Liver (tissue), 9 donors: Measurements from ENCODE around the gene MYO7A. TPM values are rescaled to one million over a fixed set of nuclear protein-coding genes. Genes with fewer than 3 reads are reported as not detected.

ENCODE experiments used
- DNase-seq: peaks from one replicate; pipeline ENCODE4 v3.0.0-alpha.2; 2017; ENCODE audit warnings: low spot score
- H3K27ac ChIP-seq, 2 donors: one replicate each; pipeline ENCODE4 v1.7.0; 2013; ENCODE audit warnings: inconsistent platforms in 2 of 2, low read length in 2 of 2, control low read depth in 1 of 2, low read depth in 1 of 2, mild to moderate bottlenecking in 1 of 2
- H3K27me3 ChIP-seq, 4 donors: one replicate each; pipeline versions ENCODE4 v1.6.1 to v1.7.0; 2013; ENCODE audit warnings: low read length in 3 of 4, inconsistent platforms in 1 of 4, mild to moderate bottlenecking in 1 of 4, moderate library complexity in 1 of 4; ENCODE audit not compliant: control insufficient read depth in 4 of 4, insufficient read depth in 4 of 4
- H3K36me3 ChIP-seq, 4 donors: one replicate each; pipeline versions ENCODE4 v1.6.1 to v1.7.0; 2013; ENCODE audit warnings: low read length in 3 of 4, mild to moderate bottlenecking in 3 of 4, low read depth in 1 of 4, moderate library complexity in 1 of 4; ENCODE audit not compliant: control insufficient read depth in 4 of 4, insufficient read depth in 3 of 4
- H3K4me1 ChIP-seq, 4 donors: one replicate each; pipeline versions ENCODE4 v1.6.1 to v1.7.0; 2013; ENCODE audit warnings: low read length in 3 of 4, mild to moderate bottlenecking in 3 of 4, moderate library complexity in 1 of 4; ENCODE audit not compliant: control insufficient read depth in 4 of 4, insufficient read depth in 4 of 4
- H3K4me3 ChIP-seq, 3 donors: one replicate each; pipeline versions ENCODE4 v1.6.1 to v1.7.0; 2013; ENCODE audit warnings: low read length in 3 of 3, control low read depth in 1 of 3, low read depth in 1 of 3, mild to moderate bottlenecking in 1 of 3
- H3K9ac ChIP-seq, 2 donors: one replicate each; pipeline ENCODE4 v1.7.0; 2013; ENCODE audit warnings: low read length in 2 of 2, mild to moderate bottlenecking in 2 of 2, moderate library complexity in 2 of 2, control low read depth in 1 of 2, low read depth in 1 of 2
- H3K9me3 ChIP-seq, 4 donors: one replicate each; pipeline versions ENCODE4 v1.6.1 to v1.7.0; 2013; ENCODE audit warnings: low read length in 3 of 4; ENCODE audit not compliant: control insufficient read depth in 4 of 4
- EGR1 ChIP-seq, 2 donors: IDR thresholded peaks; 2 replicates each; pipeline ENCODE4 v1.6.1; 2016 to 2018; ENCODE audit warnings: antibody characterized with exemption in 2 of 2, low read depth in 2 of 2
- FOXA1 ChIP-seq: IDR thresholded peaks from 2 replicates; pipeline ENCODE4 v1.6.1; 2016; ENCODE audit warnings: antibody characterized with exemption
- FOXA2 ChIP-seq: IDR thresholded peaks from 2 replicates; pipeline ENCODE4 v1.6.1; 2016; ENCODE audit warnings: antibody characterized with exemption
- GABPA ChIP-seq, 2 donors: IDR thresholded peaks in 1 of 2; conservative IDR thresholded peaks in 1 of 2; 2 replicates each; pipeline ENCODE4 v1.6.1; 2016; ENCODE audit warnings: antibody characterized with exemption in 2 of 2, mild to moderate bottlenecking in 1 of 2, moderate library complexity in 1 of 2
- HNF4A ChIP-seq, 2 donors: conservative IDR thresholded peaks; 2 replicates each; pipeline ENCODE4 v1.6.1; 2016; ENCODE audit warnings: antibody characterized with exemption in 2 of 2, mild to moderate bottlenecking in 2 of 2
- HNF4G ChIP-seq: IDR thresholded peaks from 2 replicates; pipeline ENCODE4 v1.6.1; 2016; ENCODE audit warnings: antibody characterized with exemption
- JUND ChIP-seq, 2 donors: IDR thresholded peaks; 2 replicates each; pipeline ENCODE4 v1.6.1; 2016; ENCODE audit warnings: antibody characterized with exemption in 2 of 2
- NR2F2 ChIP-seq: IDR thresholded peaks from 2 replicates; pipeline ENCODE4 v1.6.1; 2016; ENCODE audit warnings: antibody characterized with exemption
- RAD21 ChIP-seq, 2 donors: IDR thresholded peaks; 2 replicates each; pipeline ENCODE4 v1.6.1; 2016; ENCODE audit warnings: antibody characterized with exemption in 2 of 2, mild to moderate bottlenecking in 2 of 2
- RXRA ChIP-seq, 2 donors: IDR thresholded peaks; 2 replicates each; pipeline ENCODE4 v1.6.1; 2017 to 2018; ENCODE audit warnings: antibody characterized with exemption in 2 of 2, mild to moderate bottlenecking in 1 of 2
- SP1 ChIP-seq: IDR thresholded peaks from 2 replicates; pipeline ENCODE4 v1.6.1; 2018; ENCODE audit warnings: antibody characterized with exemption, mild to moderate bottlenecking
- TAF1 ChIP-seq: conservative IDR thresholded peaks from 2 replicates; pipeline ENCODE4 v1.6.1; 2016; ENCODE audit warnings: antibody characterized with exemption, mild to moderate bottlenecking
- YY1 ChIP-seq: IDR thresholded peaks from 2 replicates; pipeline ENCODE4 v1.6.1; 2016; ENCODE audit warnings: antibody characterized with exemption, mild to moderate bottlenecking
- WGBS: extraction: QIAGEN DNeasy Blood & Tissue Kit; methylation state at CpG from one replicate; pipeline ENCODE4 v1.1.7; 2013; 5-methylcytosine and 5-hydroxymethylcytosine counted together
- polyA plus RNA-seq, 2 donors: library from polyadenylated mRNA; stranded (reverse) in 1 of 2; unstranded in 1 of 2; fragments of 200-250 nt in 1 of 2; fragments of >200 nt in 1 of 2; fragmentation: Nextera tagmentation in 1 of 2; extraction: Ambion mirVana in 1 of 2; gene quantifications; one replicate each; pipeline versions ENCODE4 v1.2.1 to v1.2.3, GENCODE V29; 2013 to 2015
- total RNA-seq, 2 donors: library from RNA; depleted of rRNA; stranded (reverse); fragments of >200 nt; gene quantifications; one replicate each; pipeline ENCODE4 v1.2.3, GENCODE V29; 2014
- TF ChIP-seq, protein P1 (sequence below): IDR thresholded peaks from 2 replicates; pipeline ENCODE4 v1.6.1; 2016; ENCODE audit warnings: antibody characterized with exemption
- TF ChIP-seq, protein P2 (sequence below): IDR thresholded peaks from 2 replicates; pipeline ENCODE4 v1.6.1; 2016; ENCODE audit warnings: antibody characterized with exemption
- TF ChIP-seq, protein P3 (sequence below): IDR thresholded peaks from 2 replicates; pipeline ENCODE4 v1.6.1; 2016; ENCODE audit warnings: antibody characterized with exemption
- TF ChIP-seq, protein P4 (sequence below): fragments of 150-350 bp; IDR thresholded peaks from 2 replicates; pipeline ENCODE4 v1.5.1; 2017; ENCODE audit warnings: improper control_type of control experiment, low read depth, low read length; ENCODE audit not compliant: missing input control
- donor health status: healthy.
- donor health status: healthy.
- donor health status: healthy.
- donor health status: healthy.
- donor health status: healthy.

MYO7A gene
- total and polyA plus RNA-seq, 4 donors: 7.3 to 33.6 (median 11.3) TPM

DNA sequence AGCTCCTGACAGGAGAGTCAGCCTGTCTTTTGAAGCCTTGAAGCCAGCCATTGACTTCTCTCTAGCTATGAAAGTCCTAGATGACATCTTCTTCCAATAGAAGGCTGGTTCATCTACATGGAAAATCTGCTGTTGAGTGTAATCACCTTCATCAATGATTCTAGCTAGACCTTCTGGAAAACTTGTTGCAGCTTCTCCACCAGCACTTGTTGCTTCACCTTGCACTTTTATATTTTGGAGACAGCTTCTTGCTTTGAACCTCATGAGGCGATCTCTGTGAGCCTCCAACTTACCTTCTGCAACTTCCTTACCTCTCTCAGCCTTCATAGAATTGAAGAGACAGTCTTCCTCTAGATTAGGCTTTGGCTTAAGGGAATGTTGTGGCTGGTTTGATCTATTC, 58.3 kb downstream of the MYO7A start:
- peaks cover 7 to 24% (median 15%) of the 10 kb centered on the region in 4 donors for H3K36me3 ChIP-seq
- no peak overlapping the region for H3K4me3 ChIP-seq
- no peaks in the 10 kb centered on the region for H3K9me3 ChIP-seq
- no peaks in the 10 kb centered on the region for H3K27me3 ChIP-seq
- H3K4me1 ChIP-seq: peaks cover 0 to 3% (median 2%) of the 10 kb centered on the region in 4 donors
- no peak overlapping the region for H3K27ac ChIP-seq
- TF ChIP-seq YY1 (no peak), RXRA (IDR thresholded peaks at IDR 0.05) (no peak), FOXA2 (no peak), EGR1 (IDR thresholded peaks at IDR 0.05; ENCODE audit: low read depth in 2 of 2) (no peak), FOXA1 (no peak), NR2F2 (no peak), RAD21 (IDR thresholded peaks at IDR 0.05) (no peak), SP1 (no peak), TAF1 (no peak), GABPA (IDR thresholded peaks at IDR 0.05 in 1 of 2, conservative IDR thresholded peaks at IDR 0.05 in 1 of 2) (no peak), HNF4G (no peak), JUND (IDR thresholded peaks at IDR 0.05) (no peak), HNF4A (conservative IDR thresholded peaks at IDR 0.05) (no peak)
- TF ChIP-seq, protein P1, sequence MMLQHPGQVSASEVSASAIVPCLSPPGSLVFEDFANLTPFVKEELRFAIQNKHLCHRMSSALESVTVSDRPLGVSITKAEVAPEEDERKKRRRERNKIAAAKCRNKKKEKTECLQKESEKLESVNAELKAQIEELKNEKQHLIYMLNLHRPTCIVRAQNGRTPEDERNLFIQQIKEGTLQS: no peak
- TF ChIP-seq, protein P2, sequence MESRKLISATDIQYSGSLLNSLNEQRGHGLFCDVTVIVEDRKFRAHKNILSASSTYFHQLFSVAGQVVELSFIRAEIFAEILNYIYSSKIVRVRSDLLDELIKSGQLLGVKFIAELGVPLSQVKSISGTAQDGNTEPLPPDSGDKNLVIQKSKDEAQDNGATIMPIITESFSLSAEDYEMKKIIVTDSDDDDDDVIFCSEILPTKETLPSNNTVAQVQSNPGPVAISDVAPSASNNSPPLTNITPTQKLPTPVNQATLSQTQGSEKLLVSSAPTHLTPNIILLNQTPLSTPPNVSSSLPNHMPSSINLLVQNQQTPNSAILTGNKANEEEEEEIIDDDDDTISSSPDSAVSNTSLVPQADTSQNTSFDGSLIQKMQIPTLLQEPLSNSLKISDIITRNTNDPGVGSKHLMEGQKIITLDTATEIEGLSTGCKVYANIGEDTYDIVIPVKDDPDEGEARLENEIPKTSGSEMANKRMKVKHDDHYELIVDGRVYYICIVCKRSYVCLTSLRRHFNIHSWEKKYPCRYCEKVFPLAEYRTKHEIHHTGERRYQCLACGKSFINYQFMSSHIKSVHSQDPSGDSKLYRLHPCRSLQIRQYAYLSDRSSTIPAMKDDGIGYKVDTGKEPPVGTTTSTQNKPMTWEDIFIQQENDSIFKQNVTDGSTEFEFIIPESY: no peak
- TF ChIP-seq, protein P3, sequence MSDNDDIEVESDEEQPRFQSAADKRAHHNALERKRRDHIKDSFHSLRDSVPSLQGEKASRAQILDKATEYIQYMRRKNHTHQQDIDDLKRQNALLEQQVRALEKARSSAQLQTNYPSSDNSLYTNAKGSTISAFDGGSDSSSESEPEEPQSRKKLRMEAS: no peak
- TF ChIP-seq, protein P4, sequence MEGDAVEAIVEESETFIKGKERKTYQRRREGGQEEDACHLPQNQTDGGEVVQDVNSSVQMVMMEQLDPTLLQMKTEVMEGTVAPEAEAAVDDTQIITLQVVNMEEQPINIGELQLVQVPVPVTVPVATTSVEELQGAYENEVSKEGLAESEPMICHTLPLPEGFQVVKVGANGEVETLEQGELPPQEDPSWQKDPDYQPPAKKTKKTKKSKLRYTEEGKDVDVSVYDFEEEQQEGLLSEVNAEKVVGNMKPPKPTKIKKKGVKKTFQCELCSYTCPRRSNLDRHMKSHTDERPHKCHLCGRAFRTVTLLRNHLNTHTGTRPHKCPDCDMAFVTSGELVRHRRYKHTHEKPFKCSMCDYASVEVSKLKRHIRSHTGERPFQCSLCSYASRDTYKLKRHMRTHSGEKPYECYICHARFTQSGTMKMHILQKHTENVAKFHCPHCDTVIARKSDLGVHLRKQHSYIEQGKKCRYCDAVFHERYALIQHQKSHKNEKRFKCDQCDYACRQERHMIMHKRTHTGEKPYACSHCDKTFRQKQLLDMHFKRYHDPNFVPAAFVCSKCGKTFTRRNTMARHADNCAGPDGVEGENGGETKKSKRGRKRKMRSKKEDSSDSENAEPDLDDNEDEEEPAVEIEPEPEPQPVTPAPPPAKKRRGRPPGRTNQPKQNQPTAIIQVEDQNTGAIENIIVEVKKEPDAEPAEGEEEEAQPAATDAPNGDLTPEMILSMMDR: no peak
- no peak overlapping the region for H3K9ac ChIP-seq
- WGBS: 93% methylated on average over 1 of the region's 1 CpG
- no peak for DNase-seq

DNA sequence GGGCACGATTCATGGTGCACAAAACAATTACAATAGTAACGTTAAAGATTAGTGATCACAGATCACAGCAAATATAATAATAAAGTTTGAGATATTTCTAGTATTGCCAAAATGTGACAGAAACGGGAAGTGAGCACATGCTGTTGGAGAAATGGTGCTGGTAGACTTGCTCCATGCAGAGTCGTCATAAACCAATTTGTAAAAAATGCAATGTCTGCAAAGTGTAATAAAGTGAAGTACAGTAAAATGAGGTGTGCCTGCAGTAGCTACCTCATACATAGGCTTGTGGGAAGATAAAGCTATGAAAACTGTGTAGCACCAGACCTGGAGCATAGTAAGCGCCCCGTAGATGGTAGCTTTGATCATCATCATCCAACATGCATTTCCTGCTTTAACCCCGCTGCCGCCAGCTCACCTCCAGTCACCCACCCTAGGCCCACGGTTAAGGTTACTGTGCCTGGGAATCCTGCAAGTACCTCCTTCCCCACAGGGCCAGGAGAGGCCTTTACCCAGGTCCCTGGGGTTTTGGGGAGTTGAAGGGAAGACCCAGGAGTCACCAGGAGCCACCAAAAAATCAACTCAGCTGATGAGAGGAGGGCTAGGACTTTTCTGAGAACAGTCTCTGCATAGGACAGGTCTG, 59.2 kb downstream of the MYO7A start:
- Histone ChIP-seq H3K4me3 (no peak overlapping the region), H3K9ac (no peak overlapping the region), H3K9me3 (no peaks in the 10 kb centered on the region), H3K36me3 (peaks cover 7 to 21% (median 16%) of the 10 kb centered on the region in 4 donors), H3K27me3 (no peaks in the 10 kb centered on the region), H3K4me1 (peaks cover 0 to 3% (median 2%) of the 10 kb centered on the region in 4 donors), H3K27ac (no peak overlapping the region)
- 84% methylated on average over 9 of the region's 9 CpGs for WGBS
- TF ChIP-seq RXRA (IDR thresholded peaks at IDR 0.05): no peak
- no peak for DNase-seq
